Astrocyte of the cerebellum (primary cell): ENCODE results near the gene MTUS2.

ENCODE experiments used
- DNase-seq: peaks from one replicate; pipeline ENCODE4 v3.0.0-alpha.2; 2011; ENCODE audit warnings: low read depth
- H3K4me3 ChIP-seq: 2 replicates; pipeline ENCODE4 v1.5.1; 2011; ENCODE audit warnings: mild to moderate bottlenecking, low read depth, low read length, moderate library complexity
- in situ Hi-C: cut with HindIII; loops from 2 replicates; pipeline ENCODE4 v1.10.0; 2017; ENCODE audit warnings: low sequenced_read_pairs
- TF ChIP-seq, protein P1 (sequence below): IDR thresholded peaks from 2 replicates; pipeline ENCODE4 v1.5.1; 2012; ENCODE audit warnings: low read length, low read depth, moderate library complexity, mild to moderate bottlenecking; ENCODE audit errors: missing control alignments

The MTUS2 gene

DNA sequence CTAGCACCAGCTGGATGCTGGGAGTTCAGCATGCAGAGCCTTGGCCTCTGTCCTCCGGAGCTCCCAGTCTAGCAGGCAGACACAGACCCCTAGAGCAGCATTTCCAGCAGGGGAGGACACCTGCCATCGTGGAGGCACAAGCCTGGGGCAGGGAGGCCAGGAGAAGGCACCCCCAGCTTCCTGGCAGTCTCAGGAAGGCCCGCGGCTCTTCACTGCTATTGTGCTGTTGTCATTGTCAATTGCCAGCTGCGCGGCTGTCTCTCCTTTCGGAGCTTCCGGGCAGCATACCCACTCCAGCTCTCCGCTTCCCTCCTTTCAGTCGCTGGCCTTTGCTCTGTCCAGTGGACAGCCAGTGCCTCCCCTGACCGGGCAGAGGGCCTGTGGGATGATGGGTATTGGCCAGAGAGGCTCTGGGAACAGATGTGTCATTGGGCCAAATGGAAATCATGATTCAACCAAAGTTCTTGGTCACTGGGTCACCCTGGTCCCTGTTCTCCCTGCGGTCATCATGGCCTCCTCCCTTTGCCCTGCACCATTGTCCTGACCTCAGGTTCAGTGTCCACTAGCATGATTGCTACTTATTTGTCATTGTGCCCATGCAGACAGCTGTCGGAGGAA lies 682.4 kb downstream of the MTUS2 start:
- DNase-seq: no peak
- no peak overlapping the region for H3K4me3 ChIP-seq
- in situ Hi-C loops: no loop called here
- TF ChIP-seq, protein P1, sequence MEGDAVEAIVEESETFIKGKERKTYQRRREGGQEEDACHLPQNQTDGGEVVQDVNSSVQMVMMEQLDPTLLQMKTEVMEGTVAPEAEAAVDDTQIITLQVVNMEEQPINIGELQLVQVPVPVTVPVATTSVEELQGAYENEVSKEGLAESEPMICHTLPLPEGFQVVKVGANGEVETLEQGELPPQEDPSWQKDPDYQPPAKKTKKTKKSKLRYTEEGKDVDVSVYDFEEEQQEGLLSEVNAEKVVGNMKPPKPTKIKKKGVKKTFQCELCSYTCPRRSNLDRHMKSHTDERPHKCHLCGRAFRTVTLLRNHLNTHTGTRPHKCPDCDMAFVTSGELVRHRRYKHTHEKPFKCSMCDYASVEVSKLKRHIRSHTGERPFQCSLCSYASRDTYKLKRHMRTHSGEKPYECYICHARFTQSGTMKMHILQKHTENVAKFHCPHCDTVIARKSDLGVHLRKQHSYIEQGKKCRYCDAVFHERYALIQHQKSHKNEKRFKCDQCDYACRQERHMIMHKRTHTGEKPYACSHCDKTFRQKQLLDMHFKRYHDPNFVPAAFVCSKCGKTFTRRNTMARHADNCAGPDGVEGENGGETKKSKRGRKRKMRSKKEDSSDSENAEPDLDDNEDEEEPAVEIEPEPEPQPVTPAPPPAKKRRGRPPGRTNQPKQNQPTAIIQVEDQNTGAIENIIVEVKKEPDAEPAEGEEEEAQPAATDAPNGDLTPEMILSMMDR: no peak

DNA sequence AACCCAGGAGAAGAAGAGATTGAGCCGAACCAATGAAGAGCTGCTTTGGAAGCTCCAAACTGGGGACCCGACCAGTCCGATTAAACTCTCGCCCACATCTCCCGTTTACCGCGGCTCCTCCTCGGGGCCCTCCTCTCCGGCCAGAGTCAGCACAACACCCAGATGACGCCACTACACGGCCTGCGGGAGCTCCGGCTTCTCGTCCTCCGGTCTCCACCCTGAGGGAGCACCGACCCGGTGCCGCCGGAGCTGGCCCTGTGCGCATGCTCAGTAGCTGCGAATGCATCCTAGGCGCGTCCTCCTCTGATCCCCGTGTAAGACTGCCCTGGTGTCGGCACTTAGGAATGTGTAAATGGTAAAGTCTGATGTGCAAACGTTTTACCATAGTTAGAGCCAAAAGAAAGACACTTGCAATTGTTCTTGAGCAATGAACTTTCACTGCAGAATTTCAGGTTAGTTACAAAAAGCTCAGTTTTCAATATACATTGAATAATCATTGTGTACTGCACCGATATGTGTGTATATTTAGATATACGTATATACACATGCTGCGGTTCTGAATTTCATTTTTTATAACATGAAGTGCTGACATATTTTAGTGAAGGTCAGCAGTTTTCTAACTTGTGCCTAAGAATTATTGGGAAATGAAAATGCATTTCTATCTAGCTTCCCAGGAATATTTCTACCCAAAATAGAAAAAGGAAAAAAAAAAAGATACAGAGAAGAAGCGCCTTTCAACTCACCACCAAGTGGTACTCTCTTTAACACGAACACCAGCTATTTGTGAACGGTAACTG lies 683.1 kb downstream of the MTUS2 start:
- in situ Hi-C loops: no loop called here
- DNase-seq: no peak
- TF ChIP-seq, protein P1: no peak
- no peak overlapping the region for H3K4me3 ChIP-seq

DNA sequence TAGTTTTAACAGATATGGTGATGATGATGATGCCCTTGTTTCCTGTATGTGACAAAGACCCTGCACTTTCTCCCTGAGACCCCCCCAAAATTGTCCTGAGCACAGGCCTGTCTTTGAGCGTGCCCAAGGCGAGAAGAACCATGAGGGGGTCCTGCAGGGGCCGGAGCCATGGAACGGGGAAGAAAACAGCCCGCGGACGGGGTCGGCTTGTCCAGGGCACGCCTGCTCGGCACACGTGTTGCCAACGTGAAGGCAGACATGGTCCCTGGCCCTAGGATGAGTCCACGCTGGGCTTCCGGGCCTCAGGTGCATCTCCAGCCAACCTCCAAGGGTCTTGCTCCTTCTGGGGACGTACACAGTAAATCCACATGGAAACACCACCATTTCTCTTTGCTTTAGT lies 684.6 kb downstream of the MTUS2 start:
- no peak for DNase-seq
- in situ Hi-C loops: no loop called here
- H3K4me3 ChIP-seq: no peak overlapping the region
- TF ChIP-seq, protein P1: no peak

DNA sequence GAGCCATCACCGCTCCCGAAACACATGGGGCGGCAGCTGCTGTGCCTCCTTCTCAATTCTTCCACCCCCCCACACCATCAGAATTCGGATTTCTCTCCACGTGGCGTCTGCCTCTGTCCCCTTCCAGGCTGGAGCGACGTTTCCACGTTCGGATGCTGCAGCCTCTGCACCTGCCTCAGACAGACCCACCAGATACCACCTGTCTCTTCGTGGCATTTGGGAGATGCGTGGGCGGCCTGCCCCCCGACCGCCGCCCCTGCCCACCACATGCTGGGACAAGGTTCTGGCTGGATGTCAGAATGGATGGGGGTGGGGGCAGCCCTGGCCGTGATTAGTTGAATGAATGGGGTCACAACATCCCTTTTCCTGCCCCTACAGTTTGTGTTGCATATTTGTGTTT lies 685.4 kb downstream of the MTUS2 start:
- H3K4me3 ChIP-seq: no peak overlapping the region
- DNase-seq: no peak
- in situ Hi-C loops: no loop called here
- TF ChIP-seq, protein P1: no peak

DNA sequence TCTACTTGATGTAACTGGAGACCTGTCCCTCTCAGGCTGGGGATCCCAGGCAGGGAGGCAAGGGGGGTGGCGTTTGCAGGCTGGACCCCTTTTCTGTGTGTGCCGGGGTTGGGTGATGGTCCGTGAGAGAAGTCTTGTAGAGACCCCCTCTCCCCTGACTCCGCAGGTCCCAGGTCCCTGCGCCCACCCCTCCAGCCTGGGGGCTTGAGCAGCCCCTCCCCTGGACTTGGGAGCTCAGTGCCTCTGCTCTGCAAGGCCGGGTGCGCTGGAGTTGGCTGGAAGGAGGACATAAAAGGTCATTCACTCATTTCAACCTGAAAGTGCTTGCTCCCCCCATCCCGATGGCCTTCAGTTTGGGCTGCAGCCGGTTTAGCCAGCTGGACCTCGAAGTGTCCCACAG lies 685.8 kb downstream of the MTUS2 start:
- no peak for DNase-seq

DNA sequence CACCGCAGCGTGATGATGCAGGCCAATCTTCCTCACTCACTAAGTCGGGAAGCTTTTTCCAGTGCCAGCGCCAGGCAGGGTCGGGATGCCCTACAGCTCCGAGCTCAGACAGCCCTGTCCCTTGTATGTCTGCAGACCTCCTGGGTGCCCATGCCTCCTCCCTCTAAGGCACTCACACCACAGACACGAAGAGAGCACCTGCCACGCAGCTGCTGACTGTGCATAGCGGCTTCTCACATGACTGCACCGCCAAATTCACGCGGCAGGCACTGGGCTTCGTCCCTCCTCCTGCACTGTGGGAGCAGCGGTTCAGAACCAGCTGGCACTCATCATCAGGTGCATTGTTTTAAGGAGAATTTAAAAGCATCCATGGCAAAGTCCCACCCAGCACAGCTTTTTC lies 687.2 kb downstream of the MTUS2 start:
- in situ Hi-C loops: no loop called here
- DNase-seq: no peak

More for the DNA sequence above, 685.8 kb downstream of the MTUS2 start:
- in situ Hi-C loops: no loop called here
- H3K4me3 ChIP-seq: no peak overlapping the region
- TF ChIP-seq, protein P1: no peak

More for the DNA sequence above, 687.2 kb downstream of the MTUS2 start:
- H3K4me3 ChIP-seq: no peak overlapping the region
- TF ChIP-seq, protein P1: no peak
